GM19351 (cell line): Measurements from ENCODE around the gene RNASEH2A.

Experiments used
- ATAC-seq: cut with Tn5 transposase; IDR thresholded peaks from one replicate; pipeline ENCODE4 v1.9.1; 2021; ENCODE audit warnings: mild to moderate bottlenecking, moderate library complexity; ENCODE audit not compliant: unreplicated experiment

The RNASEH2A gene

GRCh38 chr19:12806242-12807081 is at the start of gene RNASEH2A:
Gene RNASEH2A (plus strand): TSS chr19:12806584. CDS start chr19:12806674, 90 bp downstream.
- peak; percentile 77 for ATAC-seq

DNA sequence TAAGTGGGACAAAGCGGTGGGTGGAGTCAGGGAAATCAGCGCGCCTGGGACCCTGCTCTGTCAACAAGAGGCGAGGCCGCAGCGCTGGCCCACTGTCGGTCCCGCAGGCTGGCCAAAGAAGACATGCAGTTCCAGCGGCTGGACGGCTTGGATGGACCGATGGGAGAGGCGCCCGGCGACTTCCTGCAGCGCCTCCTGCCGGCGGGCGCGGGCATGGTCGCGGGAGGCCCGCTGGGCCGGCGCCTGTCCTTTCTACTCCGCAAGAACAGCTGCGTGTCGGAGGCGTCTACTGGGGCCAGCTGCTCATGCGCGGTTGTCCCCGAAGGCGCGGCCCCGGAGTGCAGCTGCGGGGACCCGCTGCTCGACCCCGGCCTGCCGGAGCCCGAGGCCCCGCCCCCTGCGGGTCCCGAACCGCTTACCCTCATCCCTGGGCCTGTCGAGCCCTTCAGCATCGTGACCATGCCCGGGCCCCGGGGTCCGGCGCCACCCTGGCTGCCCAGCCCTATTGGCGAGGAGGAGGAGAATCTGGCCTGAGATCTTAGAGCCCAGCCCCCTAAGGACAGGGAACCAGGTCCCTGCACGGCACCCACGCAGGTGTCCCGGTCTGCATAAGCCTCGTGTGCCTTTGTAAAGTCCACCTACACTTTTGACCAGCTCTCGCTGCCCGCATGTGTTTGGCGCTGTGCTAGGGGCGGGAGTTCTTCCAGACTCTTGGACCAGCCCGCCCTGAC is 48.7 kb upstream of the RNASEH2A start:
- ATAC-seq: no peak

DNA sequence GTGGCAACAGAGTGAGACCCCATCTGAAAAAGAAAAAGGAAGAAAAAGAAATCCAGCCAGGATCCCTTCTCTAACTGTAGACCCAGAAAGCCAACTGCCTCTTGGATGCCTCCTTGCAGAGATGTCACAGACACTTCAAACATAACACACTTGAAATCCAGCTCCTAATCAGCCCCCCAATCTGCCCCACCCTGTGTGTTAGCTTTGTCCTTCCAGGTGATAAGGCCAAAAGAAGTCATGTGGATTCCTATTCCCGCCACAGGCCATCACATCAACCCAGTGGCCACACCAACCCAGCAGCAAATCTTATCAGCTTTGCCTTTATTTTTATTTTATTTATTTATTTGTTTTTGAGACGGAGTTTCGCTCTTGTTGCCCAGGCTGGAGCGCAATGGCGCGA is 46.7 kb upstream of the RNASEH2A start:
- no peak for ATAC-seq

- ATAC-seq: no peak
These were observed 43.3 kb upstream of the RNASEH2A start for GRCh38 chr19:12763100-12763499.

GRCh38 chr19:12764698-12765097 is 41.7 kb upstream of the RNASEH2A start:
- ATAC-seq: no peak

DNA sequence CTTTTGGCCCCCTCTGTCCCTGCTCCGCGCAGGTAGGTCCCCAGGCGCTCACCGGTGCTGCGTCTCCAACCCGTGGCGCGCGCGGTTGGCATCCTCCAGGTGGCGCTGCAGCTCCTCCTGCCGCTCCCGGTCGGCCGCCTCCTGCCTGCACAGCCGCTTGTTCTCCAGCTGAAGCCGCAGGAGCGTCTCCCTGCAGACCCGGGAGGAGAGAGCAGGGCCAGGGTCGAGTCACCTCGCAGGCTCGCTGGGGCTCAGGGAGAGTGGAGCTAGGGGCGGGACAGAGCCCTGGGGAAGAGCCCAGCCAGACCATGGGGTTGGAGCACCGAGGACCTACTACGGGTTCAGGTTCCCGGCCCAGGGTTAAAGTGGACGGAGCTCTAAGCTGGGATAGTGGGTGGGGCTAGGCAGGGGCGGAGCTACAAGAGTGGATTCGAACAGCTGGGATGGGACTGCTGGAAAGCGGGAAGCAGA is 40.3 kb upstream of the RNASEH2A start:
- no peak for ATAC-seq

DNA sequence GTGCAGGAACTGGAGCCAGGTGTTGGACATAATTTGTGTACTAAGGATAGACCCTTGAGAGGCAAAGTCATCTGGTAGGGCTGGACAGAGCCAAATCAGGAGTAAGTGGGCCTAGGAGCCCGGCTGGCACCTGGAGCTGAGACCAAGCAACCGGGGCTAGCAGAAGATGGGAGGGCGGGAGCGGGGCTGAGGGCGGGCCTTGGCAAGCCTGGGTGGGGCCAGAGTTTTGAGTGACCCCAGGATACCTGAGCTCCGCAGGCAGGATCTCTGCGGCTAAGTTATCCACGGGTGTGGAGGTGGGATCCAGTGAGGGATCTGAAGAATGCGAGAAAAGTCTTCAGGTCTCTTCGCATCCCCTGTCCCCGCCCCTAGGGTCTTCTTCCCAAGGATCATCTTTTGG is 39.2 kb upstream of the RNASEH2A start:
- ATAC-seq: no peak

DNA sequence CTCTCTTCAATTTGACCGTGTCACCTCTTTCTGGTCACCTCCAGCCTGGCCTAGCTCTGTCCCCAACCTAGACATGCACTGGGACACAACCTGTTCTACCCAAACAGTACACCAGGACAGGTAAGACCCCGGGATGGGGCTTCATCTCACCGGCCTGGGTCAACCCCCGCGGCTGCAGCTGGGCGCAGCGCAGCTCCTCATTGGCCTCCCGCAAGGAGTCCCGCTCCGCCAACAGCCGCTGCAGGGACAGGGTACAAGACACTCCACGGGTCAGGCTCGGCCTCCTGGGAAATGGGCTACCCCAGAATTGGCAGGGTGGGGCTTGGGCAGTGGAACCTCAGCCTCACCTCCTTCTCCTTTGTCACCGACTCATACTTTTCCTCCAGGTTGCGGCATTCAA is 38.7 kb upstream of the RNASEH2A start:
- ATAC-seq: no peak

- no peak for ATAC-seq
These were observed 36.7 kb upstream of the RNASEH2A start for GRCh38 chr19:12769689-12770088.

- no peak for ATAC-seq
These were observed 35.5 kb upstream of the RNASEH2A start for GRCh38 chr19:12770922-12771321.

- no peak for ATAC-seq
These were observed 34.1 kb upstream of the RNASEH2A start for GRCh38 chr19:12772323-12772722.

- ATAC-seq: no peak
These were observed 32.8 kb upstream of the RNASEH2A start for GRCh38 chr19:12773571-12773970.

- ATAC-seq: peak; percentile 10
These were observed 31.5 kb upstream of the RNASEH2A start, which contains the start of gene HOOK2 for GRCh38 chr19:12774588-12775555. Gene HOOK2 (minus strand): TSS chr19:12775552. CDS start chr19:12775449, 103 bp downstream.

- ATAC-seq: peak; percentile 43
These were observed 29.0 kb upstream of the RNASEH2A start for GRCh38 chr19:12777217-12778016.

DNA sequence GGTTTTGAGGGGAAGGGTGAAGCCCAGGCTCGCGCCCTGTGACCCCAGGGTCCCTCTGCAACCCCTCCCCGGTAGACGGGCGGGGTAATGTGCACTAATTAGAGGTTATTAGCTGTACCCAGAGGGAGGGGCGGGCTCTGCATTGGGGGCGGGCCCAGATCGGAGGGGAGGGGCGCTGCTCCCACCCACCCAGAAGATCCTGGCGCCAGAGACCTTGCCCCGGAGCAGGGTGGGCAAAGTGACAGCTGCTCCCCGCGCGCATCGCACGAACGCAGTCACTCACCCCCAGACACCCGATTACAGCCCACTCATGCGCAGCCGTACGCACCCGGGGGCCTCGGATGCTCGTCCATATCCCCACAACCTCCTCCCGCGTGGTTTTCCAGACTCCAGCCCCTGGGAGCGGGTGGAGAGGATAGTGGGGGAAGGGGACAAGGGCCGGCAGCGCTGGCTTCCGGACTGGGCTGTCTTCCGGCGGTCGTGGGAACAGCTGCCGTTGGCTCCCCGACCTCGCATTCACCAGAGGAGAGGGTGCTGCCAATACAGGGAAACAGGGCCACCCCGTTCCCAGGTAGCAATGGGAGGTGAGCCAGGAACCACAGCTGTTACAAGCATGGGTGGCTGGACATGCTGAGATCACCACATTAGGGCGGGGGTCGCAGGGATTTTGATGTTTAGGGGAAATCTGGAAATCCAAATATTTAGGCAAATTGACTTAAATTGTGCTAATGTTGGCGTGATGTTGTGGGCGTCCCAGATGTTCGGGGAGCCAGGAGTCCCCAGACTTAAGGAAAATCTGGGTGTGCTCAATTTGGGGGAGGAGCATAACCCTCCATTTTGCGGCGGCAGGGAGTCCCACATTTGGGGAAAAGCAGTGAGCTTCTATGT is 28.1 kb upstream of the RNASEH2A start:
- no peak for ATAC-seq

DNA sequence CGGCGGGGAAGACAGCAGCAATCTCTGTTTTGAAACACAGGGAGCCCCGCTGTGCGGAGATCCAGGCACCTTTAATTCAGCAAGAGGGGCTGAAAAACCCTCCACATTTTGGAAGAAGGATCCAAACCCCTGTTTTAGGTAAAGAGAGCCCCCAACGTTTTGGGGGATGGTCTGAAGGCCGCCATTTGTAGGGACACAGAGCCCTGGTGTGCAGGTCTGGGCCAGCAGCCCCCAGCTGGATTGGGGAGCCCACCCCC is 27.6 kb upstream of the RNASEH2A start:
- ATAC-seq: no peak

DNA sequence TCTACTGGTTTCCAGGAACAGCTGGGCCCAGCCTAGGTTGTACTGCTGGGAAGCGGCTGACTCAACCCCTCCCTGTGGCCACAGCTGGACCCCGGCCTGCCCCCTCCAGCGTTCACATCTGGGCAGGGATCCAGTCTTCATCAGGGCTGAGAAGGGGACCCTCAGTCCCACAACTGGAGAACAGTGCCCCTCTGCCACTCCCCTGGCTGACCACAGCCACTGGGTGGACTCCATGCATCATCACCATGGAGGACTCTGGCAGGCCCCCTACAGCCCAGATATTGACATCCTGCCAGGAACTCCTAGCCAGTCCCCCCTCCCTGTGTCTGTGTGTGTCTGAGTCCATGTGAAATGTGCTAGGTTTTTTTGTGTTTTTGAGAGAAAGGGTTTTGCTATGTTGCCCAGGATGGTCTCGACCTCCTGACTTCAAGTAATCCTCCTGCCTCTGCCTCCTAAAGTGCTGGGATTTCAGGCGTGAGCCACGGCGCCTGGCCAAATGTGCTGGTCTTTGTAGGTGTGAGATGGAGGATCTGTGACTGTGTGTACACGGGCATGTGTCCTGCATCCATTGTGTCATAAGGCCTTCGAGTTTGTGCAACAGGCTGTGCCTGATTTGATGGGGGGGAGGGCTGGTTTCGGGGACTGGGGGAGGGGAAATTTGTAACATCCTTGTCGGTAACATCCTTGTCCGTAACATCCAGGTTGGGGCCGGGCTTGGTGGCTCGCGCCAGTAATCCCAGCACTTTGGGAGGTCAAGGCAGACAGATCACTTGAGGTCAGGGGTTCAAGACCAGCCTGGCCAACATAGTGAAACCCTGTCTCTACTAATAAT is 27.0 kb upstream of the RNASEH2A start:
- no peak for ATAC-seq

GRCh38 chr19:12782174-12782423 is 24.3 kb upstream of the RNASEH2A start:
- no peak for ATAC-seq
